Measurements from ENCODE around the gene VPS4B.
A peak's percentile ranks its signal among the peaks of the same experiment; 100 is the strongest.
"Not testable (repeated sequence)": the region's sequence is repeated elsewhere in the genome, so short reads cannot be mapped to it uniquely, and the experiment has no call there.

The VPS4B gene

DNA sequence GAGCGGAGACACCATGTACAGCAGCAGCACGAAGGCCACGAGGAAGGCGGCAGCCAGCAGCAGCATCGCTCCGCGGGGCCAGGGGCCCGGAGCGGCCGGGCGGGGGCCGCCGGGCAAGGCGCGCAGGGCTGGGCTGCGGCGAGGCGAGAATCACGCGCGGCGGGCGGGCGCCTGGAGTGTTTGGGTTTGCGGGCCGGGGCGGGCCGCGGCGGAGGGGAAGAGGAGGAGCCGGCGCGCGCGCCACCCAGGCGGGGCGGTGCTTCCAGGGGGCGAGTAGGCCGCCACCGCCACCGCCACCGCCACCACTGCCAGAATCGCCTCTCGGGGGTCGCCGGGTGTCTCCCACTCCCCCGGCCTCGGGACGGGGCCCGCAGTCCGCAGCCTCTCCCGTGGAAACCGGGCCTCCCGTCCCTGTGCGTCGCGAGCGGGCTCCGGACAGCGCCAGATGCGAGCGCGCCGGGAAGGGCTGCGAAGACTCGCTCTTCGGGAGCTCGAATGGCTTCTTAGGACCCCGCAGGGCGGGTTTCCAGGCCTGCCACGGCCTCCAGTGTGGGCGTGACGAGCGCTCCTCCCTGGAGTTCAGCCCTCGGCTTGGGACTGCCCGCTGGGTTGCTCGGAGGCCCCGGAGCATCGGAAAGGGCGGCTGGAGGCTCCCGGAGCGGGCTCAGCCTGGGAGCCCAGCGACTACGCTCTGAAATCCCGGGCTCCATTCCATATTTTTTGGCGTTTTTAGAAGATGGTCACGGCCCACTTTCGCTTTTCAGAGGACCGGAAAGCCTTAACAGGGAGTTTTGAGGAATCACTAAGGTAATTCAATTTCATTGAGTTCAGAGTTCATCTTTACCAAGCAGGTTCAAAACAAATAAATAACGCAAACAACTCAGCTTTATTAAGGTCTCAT, 55.0 kb downstream of the VPS4B start, which contains the start of gene KDSR:
Gene KDSR (minus strand): TSS at position 154 of the 901 bp plus-strand sequence. CDS start 88 bp downstream, at position 66.
- peak; percentile 62 to 83 (median 64) for DNase-seq (ENCODE audit: low read depth in 3 of 3)

DNA sequence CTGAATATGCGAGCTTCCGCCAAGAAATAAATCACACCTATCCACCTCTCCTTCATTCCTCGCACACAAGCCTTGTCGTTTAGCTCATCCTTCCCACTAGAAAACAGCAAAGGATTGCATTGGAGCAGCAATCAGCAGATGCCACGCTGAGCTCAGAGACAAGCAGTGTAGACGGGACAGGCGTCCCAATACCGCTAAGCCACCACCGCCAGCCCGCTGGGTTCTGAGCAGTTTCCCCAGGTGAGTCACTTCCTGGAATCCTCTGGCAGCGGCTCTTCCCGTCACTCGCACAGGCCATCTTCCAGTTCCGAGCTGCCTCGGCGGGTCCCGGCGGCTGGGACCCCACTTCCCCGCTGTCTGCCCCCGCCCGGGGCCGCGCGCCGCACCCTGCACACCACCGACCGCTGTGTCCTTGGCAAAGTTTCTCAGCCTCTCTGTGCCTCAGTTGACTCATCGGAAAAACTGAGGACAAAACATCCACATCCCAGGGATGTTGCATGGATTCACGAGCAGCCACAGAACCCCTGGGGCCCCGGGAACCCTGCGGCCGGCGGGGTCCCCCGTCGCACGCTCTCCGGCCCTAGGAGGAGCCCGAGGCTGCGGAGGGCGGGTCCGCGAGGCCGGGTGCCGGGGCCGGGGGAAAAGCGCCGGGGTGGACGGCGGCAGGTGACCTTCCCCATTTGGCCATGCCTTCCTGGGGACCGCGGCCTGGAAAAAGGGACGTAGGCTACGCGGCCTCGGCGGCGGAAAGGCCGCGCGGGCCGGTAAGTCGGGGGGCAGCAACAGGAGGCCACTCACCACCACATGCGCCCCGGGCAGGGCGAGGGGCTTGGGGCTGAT, 55.8 kb downstream of the VPS4B start:
- peak; percentile 44 to 78 (median 54) for DNase-seq (ENCODE audit: low read depth in 3 of 3)

DNA sequence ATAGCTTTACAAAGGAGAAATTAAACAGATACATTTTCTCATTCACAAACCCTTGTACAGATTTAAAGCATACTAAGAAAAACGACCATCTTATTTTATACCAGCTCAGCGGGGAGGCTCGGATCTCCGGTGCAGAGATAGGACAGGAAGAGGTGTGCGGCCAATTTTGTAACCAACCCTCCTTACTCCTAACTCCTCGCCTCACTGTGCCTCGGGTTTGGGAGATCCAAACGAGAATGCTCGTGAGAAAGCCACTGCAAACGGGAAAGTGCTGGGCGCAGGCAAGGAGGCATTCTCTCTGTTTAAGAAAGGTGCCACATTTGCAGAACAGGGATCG, 56.4 kb downstream of the VPS4B start:
- DNase-seq (ENCODE audit: low read depth in 3 of 3) = peak in 1 of 3 experiments; percentile 4

DNA sequence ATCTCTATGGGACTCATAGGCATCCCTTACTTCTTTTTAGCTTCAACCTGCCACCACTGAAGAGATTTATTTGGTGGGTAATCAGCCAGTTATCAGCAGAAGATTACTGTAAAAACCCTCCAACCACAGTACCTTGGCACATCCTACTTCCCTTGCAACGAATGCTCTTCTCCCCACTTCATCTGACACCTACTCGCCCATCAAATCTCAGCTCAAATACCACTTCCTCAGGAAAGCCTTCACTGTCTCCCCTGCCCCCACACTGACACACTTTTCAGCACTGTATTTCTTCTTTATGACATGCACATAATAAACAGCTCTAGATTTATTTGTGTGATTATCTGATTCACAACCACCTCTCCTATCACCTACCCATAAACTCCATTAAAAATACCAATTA, 58.3 kb downstream of the VPS4B start:
- peak in 1 of 3 experiments; percentile 2 for DNase-seq (ENCODE audit: low read depth in 3 of 3)

DNA sequence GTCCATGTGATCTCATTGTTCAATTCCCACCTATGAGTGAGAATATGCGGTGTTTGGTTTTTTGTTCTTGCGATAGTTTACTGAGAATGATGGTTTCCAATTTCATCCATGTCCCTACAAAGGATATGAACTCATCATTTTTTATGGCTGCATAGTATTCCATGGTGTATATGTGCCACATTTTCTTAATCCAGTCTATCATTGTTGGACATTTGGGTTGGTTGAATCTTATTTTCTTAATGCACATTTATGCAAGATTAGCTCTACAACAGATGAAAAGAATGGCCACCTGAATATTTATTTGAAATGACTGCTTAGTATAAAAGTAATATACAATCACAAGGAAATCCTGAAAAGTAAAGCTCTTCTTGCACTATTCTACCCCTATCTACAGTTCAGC, 58.9 kb downstream of the VPS4B start:
- not testable (repeated sequence) for DNase-seq (ENCODE audit: low read depth in 3 of 3)

DNA sequence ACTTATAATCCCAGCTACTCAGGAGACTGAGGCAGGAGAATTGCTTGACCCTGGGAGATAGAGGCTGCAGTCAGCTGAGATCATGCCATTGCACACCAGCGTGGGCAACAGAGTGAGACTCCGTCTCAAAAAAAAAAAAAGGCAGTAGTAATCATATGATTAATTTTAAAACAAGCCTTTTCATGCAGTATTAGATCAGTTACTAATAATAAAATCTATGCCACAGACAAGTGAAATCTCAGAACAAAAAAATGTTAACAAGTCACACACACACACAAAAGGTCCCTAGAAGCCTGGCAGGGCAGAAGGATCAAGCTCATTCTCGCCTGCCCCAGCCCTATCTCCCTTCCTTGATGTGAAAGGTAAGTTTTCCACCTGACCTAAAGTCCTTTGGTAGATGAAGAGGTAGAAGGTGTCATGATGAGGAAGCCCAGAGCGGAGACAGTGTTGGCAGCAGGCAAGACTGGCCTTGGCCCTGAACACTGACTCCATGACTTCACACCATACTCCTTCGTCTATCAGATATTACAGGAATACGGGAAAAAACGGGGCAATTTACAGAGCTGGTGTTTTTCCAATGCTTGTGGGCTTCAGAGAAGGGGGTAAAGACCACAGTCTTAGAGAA, 65.9 kb downstream of the VPS4B start:
- no peak for DNase-seq (ENCODE audit: low read depth in 3 of 3)

DNA sequence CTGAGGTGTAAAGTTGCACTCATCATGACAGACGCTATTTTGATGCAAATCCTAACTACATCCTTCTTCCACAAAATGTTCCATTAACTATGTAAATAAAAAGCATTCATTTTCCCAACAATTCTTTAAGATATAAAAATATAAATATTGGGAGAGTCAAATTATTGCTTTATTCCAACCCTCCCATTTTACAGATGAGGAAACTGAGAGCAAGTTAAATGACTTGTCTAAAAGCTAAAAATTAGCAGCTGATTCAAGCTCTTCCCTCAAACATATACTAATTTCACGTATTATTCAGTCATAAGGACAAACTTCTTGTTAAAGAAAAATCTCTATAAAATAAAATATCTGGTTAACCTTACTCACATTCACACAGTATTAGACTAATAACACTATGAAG, 72.0 kb downstream of the VPS4B start:
- DNase-seq (ENCODE audit: low read depth in 3 of 3) = no peak

DNA sequence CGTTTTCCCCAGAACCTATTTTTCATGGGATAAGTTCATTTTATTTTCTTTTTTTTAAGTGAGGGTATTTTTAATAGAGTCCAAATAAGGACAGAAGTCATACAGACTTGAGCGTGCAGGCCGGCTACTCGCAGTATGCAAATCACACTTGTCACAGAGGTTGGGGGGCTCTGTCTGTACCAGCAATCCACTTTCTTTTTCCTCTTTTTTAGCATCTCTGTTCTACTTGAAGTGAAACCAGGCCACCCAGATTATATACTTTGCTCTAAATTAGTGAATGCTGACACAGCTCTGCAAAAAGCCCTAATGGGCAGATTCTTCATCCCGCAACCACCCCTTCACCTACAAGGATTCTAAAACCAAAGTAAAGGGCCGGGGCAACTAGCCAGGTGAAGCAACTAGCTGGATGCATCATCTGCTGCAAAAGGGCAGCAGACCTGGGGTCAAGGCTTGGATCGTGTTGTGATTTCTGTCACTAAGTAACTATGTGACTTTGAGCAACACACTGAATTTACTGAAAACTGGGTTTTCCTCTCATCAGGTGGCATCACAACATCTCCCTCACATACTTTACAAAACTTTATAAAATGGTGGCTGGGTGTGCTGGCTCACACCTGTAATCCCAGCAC, 73.7 kb downstream of the VPS4B start:
- DNase-seq (ENCODE audit: low read depth in 3 of 3) = no peak

DNA sequence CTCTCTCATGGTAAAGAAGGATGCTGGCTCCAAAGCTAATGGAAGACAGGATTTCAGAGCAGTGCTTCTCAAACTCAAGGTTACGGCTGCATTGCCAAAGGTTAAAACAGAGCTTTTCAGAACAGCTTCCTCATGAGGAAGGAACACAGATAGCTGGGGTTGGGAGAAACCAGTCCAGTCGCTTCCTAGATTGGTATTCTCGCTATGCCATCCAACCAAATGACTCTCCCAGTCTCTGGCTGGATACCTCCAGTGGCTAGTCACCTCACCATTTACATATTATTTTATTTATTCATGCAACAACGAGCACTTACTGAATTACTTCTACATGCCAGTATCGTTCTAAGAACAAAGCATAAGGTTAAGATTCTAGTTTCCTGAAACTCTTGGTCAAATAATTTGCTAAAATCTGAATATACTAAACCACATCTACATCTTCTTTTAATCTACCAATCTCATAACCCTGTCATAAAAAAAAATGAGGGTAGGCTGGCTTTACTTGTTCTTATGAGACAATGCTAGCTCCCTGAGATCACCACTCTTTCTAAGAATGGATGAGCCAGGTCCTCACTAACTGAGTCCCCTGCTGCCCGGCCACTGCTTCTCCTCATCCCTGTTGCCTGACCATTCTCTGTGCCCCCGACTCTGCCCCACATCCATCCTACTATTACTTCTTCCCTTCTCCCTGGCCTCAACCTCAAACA, 75.6 kb downstream of the VPS4B start:
- DNase-seq (ENCODE audit: low read depth in 3 of 3) = no peak

DNA sequence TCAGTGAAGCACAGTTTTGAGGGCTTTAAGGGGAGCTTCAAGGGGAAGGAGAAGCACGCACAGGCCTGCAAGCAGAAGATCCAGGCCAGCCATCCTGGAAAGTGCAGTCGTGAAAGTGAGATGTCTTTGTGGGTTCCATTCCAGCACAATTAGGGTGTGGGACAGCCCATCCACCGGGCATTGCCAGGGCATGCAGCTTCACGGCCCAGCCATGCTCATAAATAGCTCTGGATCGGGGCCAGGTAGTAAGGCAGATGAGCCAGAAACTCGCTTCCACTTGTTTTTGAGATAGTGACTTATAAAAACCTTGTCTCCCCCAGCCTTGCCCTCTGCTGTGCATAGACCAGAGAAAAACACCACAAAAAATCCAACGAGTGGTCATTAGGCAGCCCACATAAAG, 76.2 kb downstream of the VPS4B start:
- DNase-seq (ENCODE audit: low read depth in 3 of 3) = no peak

DNA sequence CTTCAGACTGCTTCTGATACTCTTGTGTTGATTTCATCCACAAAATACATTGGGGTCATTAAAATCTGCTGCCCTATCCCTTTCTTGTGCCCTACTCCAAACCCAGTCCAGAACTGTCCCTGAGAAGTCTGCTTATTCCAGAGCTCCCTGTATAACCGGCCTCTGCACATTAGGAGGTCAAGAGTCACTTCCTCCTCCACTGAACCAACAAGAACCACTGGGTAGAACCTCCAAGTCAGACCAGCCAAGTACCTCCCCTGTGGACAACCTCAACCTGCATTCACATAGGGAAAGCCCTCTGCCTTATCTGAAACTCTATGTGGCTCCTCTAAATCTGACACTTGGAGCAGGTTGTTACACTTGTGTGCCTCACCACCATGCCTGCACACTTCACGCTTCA, 77.4 kb downstream of the VPS4B start:
- DNase-seq (ENCODE audit: low read depth in 3 of 3) = no peak

DNA sequence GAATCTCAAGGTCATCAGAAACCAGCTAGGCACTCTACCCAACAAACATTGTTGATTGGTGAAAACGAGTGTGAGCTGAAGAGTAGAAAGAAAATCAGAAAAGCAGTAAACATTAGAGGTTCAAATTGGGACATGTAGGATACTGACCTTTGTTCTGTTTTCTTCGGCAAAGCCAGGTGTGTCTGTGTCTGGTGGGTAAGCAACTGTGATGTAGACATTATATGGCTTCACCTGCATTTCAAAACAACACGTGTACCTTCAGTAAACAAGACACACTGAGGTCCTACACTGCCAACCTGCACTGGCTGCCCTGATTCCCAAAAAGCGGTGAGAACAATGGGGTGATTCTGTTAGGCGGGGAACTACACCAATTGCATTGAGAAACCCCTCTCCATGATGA, 78.0 kb downstream of the VPS4B start:
- no peak for DNase-seq (ENCODE audit: low read depth in 3 of 3)

DNA sequence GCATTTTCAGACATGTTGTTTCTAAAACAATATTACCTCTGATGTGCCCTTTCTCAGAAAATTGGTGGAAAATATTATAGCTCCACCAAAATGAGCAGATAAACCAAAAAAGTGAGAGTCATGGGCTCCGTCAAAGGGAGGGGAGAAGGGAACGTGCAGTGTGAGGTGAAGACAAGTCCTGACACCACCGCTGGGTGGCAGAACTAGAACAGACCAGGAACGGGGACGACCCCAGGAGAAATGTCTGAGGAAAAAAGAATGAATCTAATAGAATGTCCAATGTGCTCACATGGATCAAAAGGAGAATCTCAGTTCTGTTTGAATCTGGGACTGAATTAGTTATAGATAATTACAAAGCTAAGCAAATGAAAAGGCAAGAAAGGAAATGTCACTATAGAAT, 80.1 kb downstream of the VPS4B start:
- DNase-seq (ENCODE audit: low read depth in 3 of 3) = no peak

DNA sequence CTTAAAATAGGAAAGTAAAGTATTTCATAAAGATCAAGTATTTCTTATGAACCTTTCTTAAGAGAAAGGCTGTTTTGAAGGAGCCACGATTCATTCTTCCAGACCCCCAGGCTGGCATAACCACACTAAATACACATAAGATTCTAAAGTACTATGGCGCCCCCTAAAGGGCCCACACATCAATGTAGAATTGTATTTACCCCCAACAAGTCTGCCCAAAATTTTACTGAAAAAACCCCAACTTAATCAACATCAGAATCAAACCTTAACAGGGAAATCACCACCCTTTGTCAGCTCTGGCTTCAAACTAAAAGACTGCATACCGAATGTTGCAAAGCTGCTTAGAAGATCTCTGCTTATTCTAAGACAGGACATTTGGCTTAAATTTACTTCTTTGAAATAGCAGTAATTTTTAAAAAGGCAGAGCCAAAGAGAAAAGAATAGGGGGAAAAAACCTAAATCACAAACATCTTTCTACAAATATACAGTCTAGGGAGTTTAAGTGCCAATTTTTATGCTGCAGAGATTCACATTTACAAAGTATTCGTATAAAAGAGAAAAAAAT, 82.3 kb downstream of the VPS4B start:
- DNase-seq (ENCODE audit: low read depth in 3 of 3) = no peak

Measured in stimulated activated CD4-positive, alpha-beta T cell treated with anti-CD3 and anti-CD28 coated beads, TNF-alpha, amount 100 ng/mL, for 24 hours (primary cell).